ENCODE results near the gene MT3. TPM values are rescaled to one million over a fixed set of nuclear protein-coding genes. Genes with fewer than 3 reads are reported as not detected.

The MT3 gene
- total RNA-seq, 1 experiment from 2014 or later, result not detected

DNA sequence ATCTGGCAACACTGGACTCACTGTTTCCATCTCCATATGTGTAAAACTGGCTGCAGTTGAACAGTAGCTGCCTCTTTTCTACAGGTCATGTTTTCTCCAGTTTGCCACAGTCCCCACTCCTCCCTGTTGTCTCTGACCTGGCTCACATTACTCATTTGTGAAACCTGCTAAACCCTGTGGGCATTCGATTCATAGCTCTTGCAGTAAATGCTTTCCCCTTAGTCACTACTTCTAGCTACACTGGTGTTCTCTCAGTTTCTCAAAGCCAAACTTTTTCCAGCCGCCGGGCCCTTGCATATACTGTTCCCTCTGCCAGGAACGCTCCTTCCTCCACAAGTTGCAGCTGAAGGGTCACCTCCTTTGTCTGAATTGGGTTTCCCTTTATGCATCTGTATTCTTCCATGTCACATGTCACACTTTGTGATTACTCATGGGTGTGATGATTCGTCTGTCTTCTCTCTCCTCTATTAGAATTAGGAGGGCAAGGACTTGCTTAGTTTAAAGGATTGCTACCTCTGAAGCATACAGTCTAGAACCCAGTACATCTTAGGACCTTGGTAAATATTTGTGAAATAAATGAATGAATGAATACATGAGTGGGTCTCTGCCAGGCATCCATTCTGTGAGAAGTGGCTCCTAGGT, 39.5 kb upstream of the MT3 start:
- no TSS peak for BruUV-seq (replicated peaks)
- intact Hi-C loops (cut with micrococcal nuclease), result no loop called here
- no peaks in the 10 kb centered on the region for H3K36me3 Mint-ChIP-seq (ENCODE audit: insufficient read depth, unreplicated experiment)
- H3K27ac Mint-ChIP-seq (ENCODE audit: low read depth, unreplicated experiment), result peak overlapping the region; percentile 10
- DNase-seq (ENCODE audit: unreplicated experiment), result no peak
- POLR2A ChIA-PET, result interaction anchor here (3.9 kb wide), 1 partner anchor 30 kb away, joined by 40 read pairs; the partner anchor contains the start of gene BBS2
- peaks cover 21% of the 10 kb centered on the region for H3K4me1 Mint-ChIP-seq (ENCODE audit: insufficient read depth, unreplicated experiment)
- CTCF ChIA-PET, result interaction anchor here (0.6 to 1.4 kb wide), 3 partner anchors 15 to 152 kb away, joined by 3 to 4 read pairs (median 4); partner anchors contain the start of gene MT4
- H3K4me3 Mint-ChIP-seq (ENCODE audit: unreplicated experiment), result no peak overlapping the region
- peaks cover 7% of the 10 kb centered on the region for H3K9me3 Mint-ChIP-seq (ENCODE audit: unreplicated experiment)
- H3K27me3 Mint-ChIP-seq (ENCODE audit: insufficient read depth, unreplicated experiment), result peaks cover 11% of the 10 kb centered on the region
- TF ChIP-seq, protein P1, sequence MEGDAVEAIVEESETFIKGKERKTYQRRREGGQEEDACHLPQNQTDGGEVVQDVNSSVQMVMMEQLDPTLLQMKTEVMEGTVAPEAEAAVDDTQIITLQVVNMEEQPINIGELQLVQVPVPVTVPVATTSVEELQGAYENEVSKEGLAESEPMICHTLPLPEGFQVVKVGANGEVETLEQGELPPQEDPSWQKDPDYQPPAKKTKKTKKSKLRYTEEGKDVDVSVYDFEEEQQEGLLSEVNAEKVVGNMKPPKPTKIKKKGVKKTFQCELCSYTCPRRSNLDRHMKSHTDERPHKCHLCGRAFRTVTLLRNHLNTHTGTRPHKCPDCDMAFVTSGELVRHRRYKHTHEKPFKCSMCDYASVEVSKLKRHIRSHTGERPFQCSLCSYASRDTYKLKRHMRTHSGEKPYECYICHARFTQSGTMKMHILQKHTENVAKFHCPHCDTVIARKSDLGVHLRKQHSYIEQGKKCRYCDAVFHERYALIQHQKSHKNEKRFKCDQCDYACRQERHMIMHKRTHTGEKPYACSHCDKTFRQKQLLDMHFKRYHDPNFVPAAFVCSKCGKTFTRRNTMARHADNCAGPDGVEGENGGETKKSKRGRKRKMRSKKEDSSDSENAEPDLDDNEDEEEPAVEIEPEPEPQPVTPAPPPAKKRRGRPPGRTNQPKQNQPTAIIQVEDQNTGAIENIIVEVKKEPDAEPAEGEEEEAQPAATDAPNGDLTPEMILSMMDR (IDR thresholded peaks at IDR 0.05; ENCODE audit: unreplicated experiment), result no peak

DNA sequence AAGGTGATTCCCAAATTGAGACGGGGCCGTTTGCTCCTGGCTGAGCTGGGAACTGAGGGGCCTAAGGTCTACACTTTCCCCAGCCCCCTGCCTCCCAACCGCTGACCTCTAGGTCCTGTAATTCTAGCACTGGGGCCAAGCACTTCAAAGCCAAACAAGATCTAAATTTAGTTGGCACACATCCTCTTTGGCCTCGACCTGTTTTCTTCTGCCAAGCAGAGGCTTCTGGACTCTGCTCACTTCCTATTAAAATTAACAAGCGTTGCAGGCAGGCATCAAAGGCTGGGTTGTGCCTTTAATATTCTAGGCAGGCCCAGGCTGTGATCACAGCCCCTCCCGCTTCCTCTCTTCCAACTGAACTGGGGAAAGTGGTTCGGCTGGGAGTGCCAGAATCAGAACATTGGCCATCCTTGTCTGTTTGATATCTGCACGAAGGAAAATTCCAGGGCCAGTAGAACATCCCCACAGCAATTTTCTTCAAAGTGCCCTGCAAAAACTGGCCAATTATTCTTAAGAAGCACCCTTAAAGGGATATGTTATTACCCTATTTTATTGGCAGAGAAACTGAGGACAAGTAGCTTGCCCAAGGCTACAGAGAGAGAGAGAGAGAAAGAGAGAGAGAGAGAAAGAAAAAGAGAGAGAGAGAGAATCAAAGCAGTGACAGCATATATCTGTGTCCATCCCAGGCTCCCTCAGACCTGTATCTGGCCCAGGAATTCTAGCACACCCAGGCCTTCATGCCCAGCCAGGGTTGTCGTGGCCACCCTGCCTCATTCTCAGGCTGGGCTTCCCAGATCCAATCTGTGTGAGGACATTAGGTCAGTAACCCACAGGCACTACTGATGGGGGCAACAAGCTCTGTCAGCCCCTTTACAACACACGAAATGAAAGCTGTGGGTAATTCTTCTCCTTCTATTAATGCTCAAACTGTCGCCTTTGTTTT, 37.3 kb upstream of the MT3 start:
- peaks cover 11% of the 10 kb centered on the region for H3K27me3 Mint-ChIP-seq (ENCODE audit: insufficient read depth, unreplicated experiment)
- H3K9me3 Mint-ChIP-seq (ENCODE audit: unreplicated experiment), result peaks cover 7% of the 10 kb centered on the region
- no TSS peak for BruUV-seq (replicated peaks)
- H3K4me3 Mint-ChIP-seq (ENCODE audit: unreplicated experiment), result no peak overlapping the region
- ChIA-PET CTCF (no interaction called here), POLR2A (no interaction called here)
- intact Hi-C loops (cut with micrococcal nuclease), result no loop called here
- no peak overlapping the region for H3K27ac Mint-ChIP-seq (ENCODE audit: low read depth, unreplicated experiment)
- TF ChIP-seq, protein P1 (IDR thresholded peaks at IDR 0.05; ENCODE audit: unreplicated experiment), result no peak
- no peak for DNase-seq (ENCODE audit: unreplicated experiment)
- no peaks in the 10 kb centered on the region for H3K36me3 Mint-ChIP-seq (ENCODE audit: insufficient read depth, unreplicated experiment)
- peaks cover 18% of the 10 kb centered on the region for H3K4me1 Mint-ChIP-seq (ENCODE audit: insufficient read depth, unreplicated experiment)

DNA sequence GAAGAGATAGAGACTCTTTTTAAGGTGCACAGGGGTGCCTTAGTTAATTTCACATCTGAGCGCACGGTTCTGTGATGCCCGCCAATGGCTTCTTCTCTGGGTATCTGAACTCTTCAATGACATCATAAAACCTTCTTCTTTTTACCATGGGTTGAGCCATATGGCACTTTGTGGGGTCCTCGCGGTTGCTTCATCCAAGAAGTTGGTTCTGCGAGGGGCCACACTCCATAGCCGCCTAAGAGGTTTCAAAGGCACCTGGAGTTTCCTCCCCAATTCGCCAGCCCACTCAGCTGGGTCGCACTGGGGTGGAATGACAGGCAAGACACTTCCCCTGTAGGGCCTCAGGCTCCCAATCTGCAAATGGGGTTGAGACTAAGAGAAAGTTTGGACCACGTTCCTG, 34.9 kb upstream of the MT3 start:
- TF ChIP-seq, protein P1 (IDR thresholded peaks at IDR 0.05; ENCODE audit: unreplicated experiment), result no peak

More for the DNA sequence above, 34.9 kb upstream of the MT3 start:
- Mint-ChIP-seq H3K4me3 (ENCODE audit: unreplicated experiment) (no peak overlapping the region), H3K27ac (ENCODE audit: low read depth, unreplicated experiment) (no peak overlapping the region), H3K4me1 (ENCODE audit: insufficient read depth, unreplicated experiment) (peaks cover 13% of the 10 kb centered on the region), H3K36me3 (ENCODE audit: insufficient read depth, unreplicated experiment) (no peaks in the 10 kb centered on the region), H3K9me3 (ENCODE audit: unreplicated experiment) (peaks cover 7% of the 10 kb centered on the region), H3K27me3 (ENCODE audit: insufficient read depth, unreplicated experiment) (peaks cover 11% of the 10 kb centered on the region)
- ChIA-PET POLR2A (no interaction called here), CTCF (no interaction called here)
- no TSS peak for BruUV-seq (replicated peaks)
- no peak for DNase-seq (ENCODE audit: unreplicated experiment)
- intact Hi-C loops (cut with micrococcal nuclease), result no loop called here
